A673 (cell line): ENCODE measurements around the gene CACNG5. TPM values are rescaled to one million over a fixed set of nuclear protein-coding genes. Genes with fewer than 3 reads are reported as not detected.

Experiments used
- BruUV-seq: library from RNA; stranded (reverse); fragments of 400-500 nt; replicated peaks from 2 replicates; lab custom pipeline; 2021; lab: Mats Ljungman, UMichigan
- CTCF ChIA-PET: fragments of 300-600 bp; sonication (Branson Sonifier 250); formaldehyde crosslinking; loops from one replicate; lab custom pipeline; 2022; ENCODE audit warnings: antibody characterized with exemption; lab: Charles Lee
- POLR2A ChIA-PET: fragments of 300-600 bp; sonication (Branson Sonifier 250); formaldehyde crosslinking; loops from one replicate; lab custom pipeline; 2022; ENCODE audit warnings: antibody characterized with exemption; ENCODE audit not compliant: low non-redundant PET; lab: Charles Lee
- DNase-seq: peaks from one replicate; pipeline ENCODE4 v3.0.0-alpha.2; 2015; ENCODE audit warnings: low spot score
- H3K27ac ChIP-seq: fragments of 200-600 bp; sonication (generic); 2 replicates; pipeline ENCODE4 v1.5.1; 2016; ENCODE audit warnings: mixed run types, low read depth, mild to moderate bottlenecking, mixed read lengths, antibody characterized with exemption, low read length; ENCODE audit not compliant: poor library complexity, severe bottlenecking
- H3K27me3 ChIP-seq: fragments of 200-600 bp; sonication (generic); replicated peaks from 2 replicates; pipeline ENCODE4 v1.6.1; 2017; ENCODE audit warnings: mixed run types, low read depth, mild to moderate bottlenecking, mixed read lengths, antibody characterized with exemption, low read length; ENCODE audit not compliant: insufficient read depth, poor library complexity
- H3K36me3 ChIP-seq: fragments of 200-600 bp; sonication (generic); 2 replicates; pipeline ENCODE4 v1.6.1; 2016; ENCODE audit warnings: mixed run types, mild to moderate bottlenecking, mixed read lengths, antibody characterized with exemption, low read length; ENCODE audit not compliant: insufficient read depth, poor library complexity, severe bottlenecking
- H3K4me1 ChIP-seq: fragments of 200-600 bp; sonication (generic); 2 replicates; pipeline ENCODE4 v1.6.1; 2017; ENCODE audit warnings: mixed run types, mild to moderate bottlenecking, mixed read lengths, antibody characterized with exemption, low read length; ENCODE audit not compliant: insufficient read depth, poor library complexity, severe bottlenecking
- H3K4me3 ChIP-seq: fragments of 200-600 bp; sonication (generic); 2 replicates; pipeline ENCODE4 v1.5.1; 2016; ENCODE audit warnings: low read depth, mixed run types, mild to moderate bottlenecking, mixed read lengths, low read length; ENCODE audit not compliant: poor library complexity, severe bottlenecking
- H3K9me3 ChIP-seq: fragments of 200-600 bp; sonication (generic); 2 replicates; pipeline ENCODE4 v1.6.1; 2016; ENCODE audit warnings: mixed run types, low read depth, mild to moderate bottlenecking, mixed read lengths, antibody characterized with exemption, low read length; ENCODE audit not compliant: poor library complexity, severe bottlenecking
- CTCF ChIP-seq: fragments of 300-800, 200-600 bp; sonication (generic); conservative IDR thresholded peaks from 2 replicates; pipeline ENCODE4 v1.5.1; 2017; ENCODE audit warnings: low read depth, mild to moderate bottlenecking, antibody characterized with exemption, low read length, moderate library complexity, mixed read lengths
- EZH2 ChIP-seq: fragments of 200-600 bp; sonication (generic); IDR thresholded peaks from 2 replicates; pipeline ENCODE4 v1.6.1; 2017; ENCODE audit warnings: borderline replicate concordance, low read depth, mild to moderate bottlenecking, mixed read lengths, antibody characterized with exemption, low read length; ENCODE audit not compliant: poor library complexity, severe bottlenecking
- intact Hi-C: fragments of 100-400 bp; cut with micrococcal nuclease; formaldehyde crosslinking; loops from one replicate; pipeline ENCODE4 v1.10.0; 2022; ENCODE audit not compliant: unreplicated experiment
- total RNA-seq: library from RNA; stranded (reverse); gene quantifications from 2 replicates; pipeline ENCODE4 v1.2.3, GENCODE V29; 2021

The CACNG5 gene
- total RNA-seq, 1 experiment from 2014 or later, result 0.88 TPM

- CTCF ChIA-PET, result no interaction called here
- TF ChIP-seq EZH2, result no peak
- TF ChIP-seq CTCF, result no peak
Observed at GRCh38 chr17:66843627-66844026, 8.7 kb downstream of the CACNG5 start.

DNA sequence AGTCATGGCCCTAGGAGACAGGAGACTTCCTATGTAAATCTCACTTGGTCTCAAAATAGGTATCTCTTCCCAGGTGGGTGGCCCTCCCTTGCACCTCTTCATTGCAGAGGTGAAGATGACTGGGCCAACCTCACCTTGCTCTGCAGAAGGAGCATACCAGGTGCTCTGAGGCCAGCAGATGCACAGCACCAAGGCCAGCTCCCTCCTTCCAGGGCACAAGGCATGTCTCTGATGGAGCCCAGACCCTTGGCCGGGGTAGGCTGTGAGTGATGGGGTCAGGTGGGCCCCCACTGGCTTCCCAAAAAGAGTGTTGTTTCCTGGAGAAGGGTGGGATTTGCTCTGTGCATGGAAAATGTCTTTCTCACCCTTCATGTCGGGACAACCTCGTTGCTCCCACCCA is 12.8 kb downstream of the CACNG5 start:
- Histone ChIP-seq H3K4me1 (no peaks in the 10 kb centered on the region), H3K27me3 (no peaks in the 10 kb centered on the region), H3K9me3 (peaks cover 9% of the 10 kb centered on the region), H3K4me3 (no peak overlapping the region), H3K27ac (no peak overlapping the region), H3K36me3 (no peaks in the 10 kb centered on the region)
- POLR2A ChIA-PET, result no interaction called here
- no peak for DNase-seq
- TF ChIP-seq CTCF, result no peak
- no peak for TF ChIP-seq EZH2
- intact Hi-C loops, result no loop called here
- BruUV-seq, result no TSS peak
- CTCF ChIA-PET, result no interaction called here

More at GRCh38 chr17:66843627-66844026, 8.7 kb downstream of the CACNG5 start:
- no peaks in the 10 kb centered on the region for H3K4me1 ChIP-seq
- intact Hi-C loops, result no loop called here
- H3K9me3 ChIP-seq, result peaks cover 9% of the 10 kb centered on the region
- no TSS peak for BruUV-seq
- POLR2A ChIA-PET, result no interaction called here
- H3K4me3 ChIP-seq, result no peak overlapping the region
- no peaks in the 10 kb centered on the region for H3K27me3 ChIP-seq
- no peak for DNase-seq
- no peak overlapping the region for H3K27ac ChIP-seq
- H3K36me3 ChIP-seq, result no peaks in the 10 kb centered on the region

DNA sequence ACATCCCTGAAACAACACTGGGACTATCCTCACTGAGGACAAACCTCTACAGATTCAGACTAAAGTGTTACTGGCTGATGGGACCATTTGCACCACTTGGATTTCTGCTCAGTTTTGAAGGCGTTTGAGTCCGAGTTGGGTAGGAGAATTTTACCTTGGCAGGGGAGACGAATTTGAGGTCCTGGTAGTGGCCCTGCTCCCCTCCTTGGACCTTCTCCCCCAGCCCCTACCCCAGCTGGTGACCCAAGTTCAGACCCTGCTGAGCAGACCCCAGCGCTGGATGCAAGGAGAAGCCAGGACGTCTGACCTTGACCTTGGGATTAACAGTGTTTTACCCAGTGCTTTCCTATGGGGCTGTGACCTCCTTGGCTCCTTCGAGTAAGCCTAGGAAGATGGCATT is 13.6 kb downstream of the CACNG5 start:
- peaks cover 9% of the 10 kb centered on the region for H3K9me3 ChIP-seq
- intact Hi-C loops, result no loop called here
- H3K4me3 ChIP-seq, result no peak overlapping the region
- POLR2A ChIA-PET, result no interaction called here
- no peaks in the 10 kb centered on the region for H3K27me3 ChIP-seq
- no peak overlapping the region for H3K27ac ChIP-seq
- no peaks in the 10 kb centered on the region for H3K4me1 ChIP-seq
- no TSS peak for BruUV-seq
- DNase-seq, result no peak
- H3K36me3 ChIP-seq, result no peaks in the 10 kb centered on the region
- CTCF ChIA-PET, result no interaction called here
- TF ChIP-seq EZH2 (no peak), CTCF (no peak)
